NCI-H524 treated with DMSO at 0.1 percent for 48 hours (cell line): ENCODE results near the gene FAAP20.

Experiments used
- DNase-seq: peaks from one replicate; lab custom pipeline; 2025; lab: John Stamatoyannopoulos, UW

FAAP20 gene

GRCh38 chr1:2194898-2195673, 514 bp upstream of the FAAP20 start:
- DNase-seq: no peak

DNA sequence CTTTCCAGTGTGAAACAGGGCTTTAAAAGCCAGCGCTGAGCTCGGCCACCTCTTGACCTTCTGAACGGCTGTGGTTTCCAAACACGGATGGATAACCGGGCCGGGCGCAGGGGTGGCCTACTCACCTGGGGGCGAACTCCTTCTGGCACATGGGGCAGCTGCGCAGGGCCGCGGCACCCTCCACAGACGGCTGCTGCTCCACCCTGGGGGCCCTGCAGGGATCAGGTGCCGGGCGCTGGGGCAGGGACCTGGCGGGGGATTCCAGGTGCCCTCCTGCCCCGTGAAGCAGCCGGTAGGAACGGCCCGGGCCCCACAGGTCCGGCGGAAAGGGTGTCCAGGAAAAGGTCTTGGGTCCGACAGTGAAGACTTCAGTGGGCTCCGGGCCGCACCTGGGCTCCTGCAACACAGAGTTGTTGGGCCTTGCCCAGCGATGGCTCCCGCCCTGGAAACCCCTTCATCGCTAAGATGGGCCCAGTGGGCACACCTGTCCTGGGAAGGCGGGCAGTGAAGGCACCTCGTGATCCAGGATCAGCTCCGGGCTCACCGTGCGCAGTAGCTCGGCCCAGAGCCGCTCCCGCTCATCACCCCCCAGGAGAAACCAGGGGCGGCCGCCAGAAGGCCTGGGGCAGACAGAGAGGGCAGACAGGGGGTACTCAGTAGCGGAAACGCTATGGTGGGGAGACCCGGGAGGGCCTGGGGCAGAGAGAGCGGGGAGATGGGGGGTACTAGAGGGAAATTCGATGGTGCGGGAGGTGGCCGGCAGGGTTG, 874 bp downstream of the FAAP20 start:
- no peak for DNase-seq

GRCh38 chr1:2192031-2192995, 2.3 kb downstream of the FAAP20 start:
- no peak for DNase-seq

DNA sequence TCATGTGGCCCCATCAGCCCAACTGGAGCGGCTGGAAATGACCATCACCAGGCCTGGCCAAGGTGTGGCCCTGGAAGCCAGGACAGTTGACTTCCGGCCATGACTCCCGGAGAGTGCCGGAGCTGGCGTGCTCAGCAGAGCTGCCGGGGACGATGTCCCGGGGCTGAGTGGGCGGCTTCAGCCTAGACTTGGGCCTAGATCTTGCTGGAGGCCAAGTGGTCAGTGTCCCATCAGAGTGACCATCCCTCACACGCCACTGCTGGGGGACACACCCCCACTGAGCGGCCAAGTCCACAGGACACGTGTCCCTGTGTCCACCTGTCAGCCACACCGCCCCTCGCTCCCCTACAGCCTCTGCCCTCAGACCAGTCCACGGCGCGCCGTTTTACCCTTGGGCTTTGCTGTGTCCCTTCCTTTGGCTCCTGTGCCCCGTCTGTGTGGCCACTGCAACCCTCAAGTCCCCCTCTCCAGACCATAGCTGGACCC, 4.0 kb downstream of the FAAP20 start:
- no peak for DNase-seq

- DNase-seq: peak; percentile 75
Observed at GRCh38 chr1:2189459-2190425, 4.8 kb downstream of the FAAP20 start.

GRCh38 chr1:2188336-2188735, 6.2 kb downstream of the FAAP20 start:
- no peak for DNase-seq

DNA sequence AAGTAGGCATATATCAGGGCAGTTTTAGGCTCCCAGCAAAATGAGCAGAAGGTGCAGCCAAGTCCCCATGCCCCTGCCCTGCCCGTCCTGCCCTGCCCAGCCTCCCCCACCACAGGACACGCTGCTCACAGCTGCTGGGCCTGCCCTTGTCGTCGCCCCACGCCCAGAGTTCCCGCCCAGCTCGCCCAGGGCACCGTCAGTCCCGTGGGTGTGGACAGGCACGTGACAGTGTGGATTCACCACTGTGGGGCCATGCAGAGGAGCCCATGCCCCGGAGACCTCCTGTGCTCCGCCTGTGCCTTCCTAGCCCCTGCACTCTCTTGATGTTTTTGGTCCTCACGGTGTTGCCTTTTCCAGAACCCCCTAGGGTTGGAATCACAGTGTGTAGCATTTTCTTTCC, 7.0 kb downstream of the FAAP20 start:
- DNase-seq: no peak

- DNase-seq: no peak
Observed at GRCh38 chr1:2186901-2187300, 7.7 kb downstream of the FAAP20 start.

DNA sequence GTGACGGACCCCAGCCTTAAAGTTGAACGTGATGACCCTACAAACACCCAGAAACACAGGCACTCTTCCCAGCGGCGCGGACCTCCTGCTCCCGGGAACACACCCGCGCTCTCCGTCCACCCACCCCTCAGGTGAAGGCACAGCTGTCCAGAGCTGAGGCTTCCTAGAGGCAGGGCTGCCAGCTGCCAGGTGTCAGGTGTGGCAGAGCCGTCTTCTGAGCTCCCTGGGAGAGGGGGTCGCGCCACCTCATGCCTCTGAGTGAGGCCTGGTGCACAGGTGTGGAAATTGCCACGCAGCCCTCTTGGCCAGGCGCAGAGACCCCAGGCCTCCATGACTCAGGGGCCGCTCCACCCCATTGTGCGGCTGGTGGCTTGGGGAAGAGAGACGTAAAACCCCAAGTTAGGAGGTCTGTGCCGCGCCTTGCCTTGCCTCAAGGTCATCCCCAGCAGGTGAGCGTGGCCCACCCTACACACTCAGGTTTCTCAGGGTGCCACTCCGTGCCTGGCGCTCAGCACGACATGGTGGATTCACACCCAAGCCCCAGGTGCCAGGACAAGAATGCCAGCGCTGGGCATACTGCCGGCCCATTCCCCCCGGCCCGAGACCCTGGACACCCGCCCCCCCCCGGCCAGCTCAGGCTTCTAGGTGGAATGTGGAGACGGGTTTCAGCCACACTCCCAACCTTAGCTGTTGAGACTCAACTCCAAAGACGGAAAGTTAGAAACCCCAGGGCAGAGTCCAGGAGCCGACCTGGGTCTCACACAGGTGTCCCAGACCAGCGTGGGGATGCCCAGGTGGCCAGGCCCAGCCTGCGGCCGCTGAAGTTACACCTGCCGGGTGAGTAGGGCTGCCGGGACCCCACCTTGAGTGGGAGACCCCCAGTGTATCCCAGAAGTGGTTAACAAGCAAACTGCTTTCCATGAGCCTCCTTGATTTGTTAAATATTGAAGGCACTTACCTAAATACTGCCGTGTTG, 8.4 kb downstream of the FAAP20 start:
- DNase-seq: no peak

- DNase-seq: no peak
Observed at GRCh38 chr1:2184934-2185333, 9.6 kb downstream of the FAAP20 start.

GRCh38 chr1:2184531-2184930, 10.0 kb downstream of the FAAP20 start:
- DNase-seq: no peak

- DNase-seq: no peak
Observed at GRCh38 chr1:2183937-2184334, 10.6 kb downstream of the FAAP20 start.

DNA sequence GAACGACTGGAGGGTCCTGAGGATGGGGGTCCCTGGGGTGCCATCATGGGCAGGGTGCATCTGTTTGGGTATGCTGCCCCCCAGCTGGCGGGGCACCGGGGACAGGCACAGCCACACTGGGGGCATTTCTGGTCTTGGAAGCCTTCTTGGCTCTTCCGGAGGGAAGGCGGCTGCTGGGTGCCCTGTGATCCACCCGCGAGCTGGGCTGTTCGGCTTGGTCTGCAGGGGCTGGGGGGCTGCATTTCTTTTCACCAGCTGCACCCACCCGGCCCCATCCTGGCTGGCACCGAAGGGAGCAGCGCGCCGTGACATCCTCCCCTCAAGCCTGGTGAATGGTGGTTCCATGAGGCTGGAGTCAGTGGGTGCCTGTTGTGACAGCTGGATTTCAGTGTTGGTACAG, 12.2 kb downstream of the FAAP20 start:
- DNase-seq: no peak

GRCh38 chr1:2181752-2182151, 12.8 kb downstream of the FAAP20 start:
- no peak for DNase-seq

DNA sequence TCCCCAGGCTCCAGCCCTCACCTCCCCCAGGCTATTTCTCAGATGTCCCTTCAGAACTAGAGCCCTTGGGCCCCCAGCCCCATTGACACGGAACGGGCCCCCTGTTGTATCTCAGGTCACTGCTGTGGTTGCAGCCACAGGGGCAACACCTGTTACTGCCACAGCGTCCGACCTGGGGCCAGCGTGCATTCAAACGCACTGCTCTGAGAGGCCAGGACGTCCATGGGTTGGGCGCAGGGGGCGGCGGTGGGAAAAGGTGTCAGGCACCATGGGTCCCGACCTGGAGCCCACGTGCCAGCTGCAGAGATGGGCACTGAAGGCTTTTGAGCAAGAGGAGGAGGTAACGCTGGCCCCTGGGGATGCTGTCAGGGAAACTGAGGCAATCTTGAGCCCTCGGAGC, 13.3 kb downstream of the FAAP20 start:
- no peak for DNase-seq

- no peak for DNase-seq
Observed at GRCh38 chr1:2180297-2181245, 14.0 kb downstream of the FAAP20 start.

GRCh38 chr1:2179283-2180013, 15.1 kb downstream of the FAAP20 start:
- DNase-seq: no peak

- DNase-seq: no peak
Observed at GRCh38 chr1:2178875-2179274, 15.7 kb downstream of the FAAP20 start.
